Lower leg skin (tissue), 4 donors: Measurements from ENCODE around the gene GINS2. TPM values are rescaled to one million over a fixed set of nuclear protein-coding genes. Genes with fewer than 3 reads are reported as not detected.

ENCODE experiments used
- DNase-seq, 2 donors: peaks; one replicate each; pipeline ENCODE4 v3.0.0-alpha.2; 2019; ENCODE audit warnings: low spot score in 2 of 2
- H3K4me3 ChIP-seq: fragments of 200-600 bp; sonication (generic); 2 replicates; pipeline ENCODE4 v1.5.1; 2017; ENCODE audit warnings: mild to moderate bottlenecking, low read depth; ENCODE audit not compliant: poor library complexity, severe bottlenecking
- POLR2A ChIP-seq, 2 donors: fragments of 450-650 bp; IDR thresholded peaks; one replicate each; pipeline ENCODE4 v1.6.1; 2016 to 2017; ENCODE audit warnings: antibody characterized with exemption in 2 of 2, mild to moderate bottlenecking in 1 of 2, moderate library complexity in 1 of 2
- WGBS, 2 donors: methylation state at CpG; one replicate each; pipeline ENCODE4 v1.1.5; 2018; 5-methylcytosine and 5-hydroxymethylcytosine counted together
- intact Hi-C: fragments of 100-400 bp; cut with DNase I; formaldehyde crosslinking; loops from one replicate; pipeline ENCODE4 v1.15.0; 2023; ENCODE audit warnings: low total_unique reads
- total RNA-seq, 4 donors: library from RNA; depleted of rRNA; stranded (reverse); fragments of >200 nt; gene quantifications; one replicate each; pipeline ENCODE4 v1.1.0, GENCODE V29; 2016
- TF ChIP-seq, protein P1 (sequence below), 3 donors: fragments of 450-650 bp; IDR thresholded peaks; one replicate each; pipeline ENCODE4 v1.5.1; 2016; ENCODE audit warnings: antibody characterized with exemption in 3 of 3, mild to moderate bottlenecking in 3 of 3, moderate library complexity in 2 of 3

GINS2 gene
- total RNA-seq, 4 donors from 2014 or later, result 0.38 to 0.98 (median 0.91) TPM; not detected in 1

DNA sequence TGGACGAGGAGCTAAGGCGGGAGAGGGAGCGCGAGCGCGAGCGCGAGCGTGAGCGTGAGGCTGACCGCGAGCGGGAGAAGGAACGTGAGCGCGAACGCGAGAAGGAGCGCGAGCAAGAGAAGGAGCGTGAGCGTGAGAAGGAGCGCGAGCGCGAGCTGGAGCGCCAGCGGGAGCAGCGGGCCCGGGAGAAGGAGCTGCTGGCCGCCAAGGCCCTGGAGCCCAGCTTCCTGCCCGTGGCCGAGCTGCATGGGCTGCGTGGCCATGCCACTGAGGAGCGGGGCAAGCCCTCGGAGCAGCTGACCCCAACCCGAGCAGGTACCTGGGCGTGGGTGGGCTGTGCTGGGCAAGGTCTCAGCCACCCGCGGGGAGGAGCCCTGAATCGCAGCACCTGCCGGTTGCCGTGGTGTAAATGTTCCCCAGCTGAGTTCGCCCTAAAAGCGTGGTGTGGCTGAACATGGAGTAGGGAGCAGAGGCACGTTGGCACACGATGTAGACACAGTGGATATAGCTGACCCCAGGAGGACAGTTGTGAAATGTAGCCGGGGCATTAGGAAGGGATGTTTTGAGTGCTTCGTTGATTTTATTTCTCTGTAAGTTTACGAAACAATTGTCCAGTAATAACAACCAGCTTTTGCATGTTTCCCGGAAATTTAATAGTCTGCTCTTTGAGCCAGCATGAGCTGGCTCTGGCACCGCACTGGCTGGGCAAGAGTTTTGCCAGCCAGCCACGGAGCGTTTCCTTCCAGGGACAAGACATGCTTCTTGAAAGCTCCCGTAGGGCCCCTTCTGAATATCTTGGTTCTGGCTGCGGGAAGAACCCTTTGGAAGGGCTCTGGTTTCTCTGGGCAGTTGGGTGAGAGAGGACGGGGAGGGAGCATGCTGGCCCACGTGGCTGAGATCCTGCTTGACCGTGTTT is 32.1 kb downstream of the GINS2 start:
- intact Hi-C loops, result no loop called here
- 89 to 92% methylated on average over 55 to 59 of the region's 59 CpGs for WGBS, 2 donors
- TF ChIP-seq POLR2A (IDR thresholded peaks at IDR 0.05), result no peak
- TF ChIP-seq, protein P1, sequence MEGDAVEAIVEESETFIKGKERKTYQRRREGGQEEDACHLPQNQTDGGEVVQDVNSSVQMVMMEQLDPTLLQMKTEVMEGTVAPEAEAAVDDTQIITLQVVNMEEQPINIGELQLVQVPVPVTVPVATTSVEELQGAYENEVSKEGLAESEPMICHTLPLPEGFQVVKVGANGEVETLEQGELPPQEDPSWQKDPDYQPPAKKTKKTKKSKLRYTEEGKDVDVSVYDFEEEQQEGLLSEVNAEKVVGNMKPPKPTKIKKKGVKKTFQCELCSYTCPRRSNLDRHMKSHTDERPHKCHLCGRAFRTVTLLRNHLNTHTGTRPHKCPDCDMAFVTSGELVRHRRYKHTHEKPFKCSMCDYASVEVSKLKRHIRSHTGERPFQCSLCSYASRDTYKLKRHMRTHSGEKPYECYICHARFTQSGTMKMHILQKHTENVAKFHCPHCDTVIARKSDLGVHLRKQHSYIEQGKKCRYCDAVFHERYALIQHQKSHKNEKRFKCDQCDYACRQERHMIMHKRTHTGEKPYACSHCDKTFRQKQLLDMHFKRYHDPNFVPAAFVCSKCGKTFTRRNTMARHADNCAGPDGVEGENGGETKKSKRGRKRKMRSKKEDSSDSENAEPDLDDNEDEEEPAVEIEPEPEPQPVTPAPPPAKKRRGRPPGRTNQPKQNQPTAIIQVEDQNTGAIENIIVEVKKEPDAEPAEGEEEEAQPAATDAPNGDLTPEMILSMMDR (IDR thresholded peaks at IDR 0.05), result no peak
- no peak overlapping the region for H3K4me3 ChIP-seq
- no peak for DNase-seq

DNA sequence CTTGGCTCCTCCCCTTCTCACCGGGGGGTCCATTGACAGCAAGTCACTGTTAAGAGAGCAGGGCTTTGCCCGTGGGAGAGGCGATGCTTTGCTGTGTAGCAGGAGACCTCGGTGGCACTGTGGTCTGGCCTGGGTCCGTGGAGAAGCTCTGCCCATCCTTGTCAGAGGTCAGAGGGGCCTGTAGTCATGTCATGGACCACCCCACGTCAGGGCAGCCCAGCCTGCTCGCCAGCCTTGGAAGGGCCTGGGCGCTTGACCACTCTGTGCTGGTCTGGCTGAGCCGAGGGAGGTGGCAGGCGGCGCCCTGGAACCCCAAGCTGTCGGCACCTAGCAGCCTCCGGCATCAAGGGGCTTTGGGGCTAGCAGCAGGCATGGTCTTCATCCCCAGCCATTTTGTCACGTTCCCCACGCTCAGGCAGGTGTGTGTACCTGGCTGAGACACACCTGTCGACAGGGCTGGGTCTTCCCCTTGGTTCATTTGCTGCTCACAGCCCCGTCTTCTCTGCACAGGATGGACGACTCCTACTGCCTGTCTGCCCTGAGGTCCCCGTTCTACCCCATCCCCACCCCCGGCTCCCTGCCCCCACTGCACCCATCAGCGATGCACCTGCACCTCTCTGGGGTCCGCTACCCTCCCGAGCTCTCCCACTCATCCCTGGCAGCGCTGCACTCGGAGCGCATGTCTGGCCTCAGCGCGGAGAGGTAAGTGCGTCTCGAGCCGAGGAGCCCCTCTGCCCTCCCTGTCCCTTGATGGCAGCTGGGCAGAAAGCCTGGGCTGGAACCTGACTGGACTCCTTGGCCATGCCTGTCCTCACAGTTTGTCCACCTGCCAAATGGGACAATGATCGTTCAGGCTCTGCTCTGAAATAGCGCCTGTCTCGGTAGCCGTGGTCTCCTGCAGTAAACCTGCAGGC is 33.3 kb downstream of the GINS2 start:
- 92 to 95% methylated on average over 34 to 35 of the region's 35 CpGs for WGBS, 2 donors
- no peak for TF ChIP-seq POLR2A (IDR thresholded peaks at IDR 0.05)
- TF ChIP-seq, protein P1 (IDR thresholded peaks at IDR 0.05), result no peak
- no peak overlapping the region for H3K4me3 ChIP-seq
- no peak for DNase-seq
- intact Hi-C loops, result no loop called here

DNA sequence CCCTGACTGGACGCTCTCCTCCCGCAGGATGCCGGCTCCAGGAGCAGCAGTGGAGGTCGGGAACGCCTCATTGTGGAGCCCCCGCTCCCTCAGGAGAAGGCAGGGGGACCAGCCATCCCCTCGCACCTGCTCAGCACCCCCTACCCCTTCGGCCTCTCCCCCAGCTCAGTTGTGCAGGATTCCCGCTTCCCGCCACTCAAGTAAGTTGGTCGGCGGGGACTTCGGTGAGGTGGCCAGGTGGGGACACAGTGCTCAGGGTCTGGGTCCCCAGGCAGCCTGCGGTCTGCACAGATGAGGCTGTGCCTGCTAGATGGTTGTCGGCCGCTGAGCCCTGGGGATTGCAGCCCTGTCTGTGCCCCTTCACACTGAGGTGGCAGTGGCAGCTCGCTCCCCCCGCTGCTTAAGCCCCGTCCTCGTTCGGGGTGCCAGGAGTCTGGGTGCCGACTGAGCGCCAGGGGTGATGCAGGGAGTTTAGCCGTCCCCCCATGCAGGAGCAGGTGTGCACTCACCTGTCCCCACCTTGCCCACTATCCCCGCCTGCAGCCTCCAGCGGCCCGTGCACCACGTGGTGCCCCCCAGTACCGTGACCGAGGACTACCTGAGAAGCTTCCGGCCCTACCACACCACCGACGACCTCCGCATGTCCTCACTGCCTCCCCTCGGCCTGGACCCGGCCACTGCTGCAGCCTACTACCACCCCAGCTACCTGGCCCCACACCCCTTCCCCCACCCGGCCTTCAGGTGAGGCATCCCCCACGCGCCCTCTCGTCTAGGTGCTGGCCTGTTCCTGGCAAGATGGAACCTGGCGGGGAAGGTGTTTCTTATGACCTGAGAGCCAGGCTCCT is 34.3 kb downstream of the GINS2 start:
- H3K4me3 ChIP-seq, result no peak overlapping the region
- TF ChIP-seq, protein P1 (IDR thresholded peaks at IDR 0.05), result no peak
- TF ChIP-seq POLR2A (IDR thresholded peaks at IDR 0.05), result no peak
- WGBS, 2 donors, result 91 to 94% methylated on average over 40 to 41 of the region's 41 CpGs
- intact Hi-C loops, result no loop called here
- no peak for DNase-seq

DNA sequence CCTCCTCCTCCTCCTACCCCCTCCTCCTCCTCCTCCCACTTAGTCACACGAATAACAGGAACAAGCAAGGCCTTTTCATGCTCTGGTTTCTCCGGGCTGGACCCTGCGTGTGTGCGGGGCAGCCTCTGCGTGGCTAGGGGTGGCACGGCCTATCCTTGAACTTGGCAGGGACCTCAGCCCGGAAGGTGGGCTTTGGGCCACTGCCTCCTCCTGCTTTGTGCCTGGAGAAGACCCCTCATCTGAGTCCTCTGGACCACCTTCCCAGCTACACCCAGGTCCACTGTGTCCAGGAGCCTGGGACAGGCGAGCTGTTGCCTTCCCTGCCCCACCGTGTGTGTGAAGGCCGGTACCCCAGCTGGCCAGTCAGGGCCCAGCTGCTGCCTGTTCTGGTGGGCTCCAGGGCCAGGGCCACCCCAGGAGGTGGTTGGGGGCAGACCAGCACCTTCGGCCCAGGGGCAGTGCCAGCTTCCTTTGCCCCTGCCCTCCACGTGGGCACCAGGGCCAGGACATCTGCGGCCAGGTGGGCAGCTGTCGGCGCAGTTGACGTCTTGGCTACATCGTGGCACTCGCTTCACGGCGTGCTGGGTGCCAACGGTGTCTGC is 35.4 kb downstream of the GINS2 start:
- no peak for DNase-seq
- TF ChIP-seq POLR2A (IDR thresholded peaks at IDR 0.05), result no peak
- TF ChIP-seq, protein P1 (IDR thresholded peaks at IDR 0.05), result no peak
- WGBS, 2 donors, result 79 to 100% methylated on average over 5 to 20 of the region's 21 CpGs
- intact Hi-C loops, result no loop called here
- no peak overlapping the region for H3K4me3 ChIP-seq
